NB4 (cell line): ENCODE results near the gene TAF10.

Source experiments
- DNase-seq: peaks from one replicate; pipeline ENCODE4 v3.0.0; 2010; ENCODE audit warnings: low read depth
- H3K4me3 ChIP-seq: one replicate; pipeline ENCODE4 v1.5.1; 2011; ENCODE audit warnings: mild to moderate bottlenecking, low read depth, low read length, moderate library complexity
- MAX ChIP-seq: IDR thresholded peaks from 2 replicates; pipeline ENCODE4 v1.6.1; 2011; ENCODE audit warnings: low read depth, low read length
- MYC ChIP-seq: IDR thresholded peaks from 2 replicates; pipeline ENCODE4 v1.6.1; 2011; ENCODE audit warnings: low read depth, low read length
- POLR2A ChIP-seq: IDR thresholded peaks from 2 replicates; pipeline ENCODE4 v1.6.1; 2011; ENCODE audit warnings: mild to moderate bottlenecking; ENCODE audit not compliant: insufficient read length; ENCODE audit errors: extremely low read depth
- TF ChIP-seq, protein P1 (sequence below): IDR thresholded peaks from one replicate; pipeline ENCODE4 v1.5.1; 2012; ENCODE audit warnings: low read depth, low read length

Gene TAF10

GRCh38 chr11:6653097-6653496 is 41.1 kb upstream of the TAF10 start:
- no peak overlapping the region for H3K4me3 ChIP-seq
- TF ChIP-seq MYC (no peak), POLR2A (no peak), MAX (no peak)
- TF ChIP-seq, protein P1, sequence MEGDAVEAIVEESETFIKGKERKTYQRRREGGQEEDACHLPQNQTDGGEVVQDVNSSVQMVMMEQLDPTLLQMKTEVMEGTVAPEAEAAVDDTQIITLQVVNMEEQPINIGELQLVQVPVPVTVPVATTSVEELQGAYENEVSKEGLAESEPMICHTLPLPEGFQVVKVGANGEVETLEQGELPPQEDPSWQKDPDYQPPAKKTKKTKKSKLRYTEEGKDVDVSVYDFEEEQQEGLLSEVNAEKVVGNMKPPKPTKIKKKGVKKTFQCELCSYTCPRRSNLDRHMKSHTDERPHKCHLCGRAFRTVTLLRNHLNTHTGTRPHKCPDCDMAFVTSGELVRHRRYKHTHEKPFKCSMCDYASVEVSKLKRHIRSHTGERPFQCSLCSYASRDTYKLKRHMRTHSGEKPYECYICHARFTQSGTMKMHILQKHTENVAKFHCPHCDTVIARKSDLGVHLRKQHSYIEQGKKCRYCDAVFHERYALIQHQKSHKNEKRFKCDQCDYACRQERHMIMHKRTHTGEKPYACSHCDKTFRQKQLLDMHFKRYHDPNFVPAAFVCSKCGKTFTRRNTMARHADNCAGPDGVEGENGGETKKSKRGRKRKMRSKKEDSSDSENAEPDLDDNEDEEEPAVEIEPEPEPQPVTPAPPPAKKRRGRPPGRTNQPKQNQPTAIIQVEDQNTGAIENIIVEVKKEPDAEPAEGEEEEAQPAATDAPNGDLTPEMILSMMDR = no peak
- DNase-seq = peak; percentile 30

DNA sequence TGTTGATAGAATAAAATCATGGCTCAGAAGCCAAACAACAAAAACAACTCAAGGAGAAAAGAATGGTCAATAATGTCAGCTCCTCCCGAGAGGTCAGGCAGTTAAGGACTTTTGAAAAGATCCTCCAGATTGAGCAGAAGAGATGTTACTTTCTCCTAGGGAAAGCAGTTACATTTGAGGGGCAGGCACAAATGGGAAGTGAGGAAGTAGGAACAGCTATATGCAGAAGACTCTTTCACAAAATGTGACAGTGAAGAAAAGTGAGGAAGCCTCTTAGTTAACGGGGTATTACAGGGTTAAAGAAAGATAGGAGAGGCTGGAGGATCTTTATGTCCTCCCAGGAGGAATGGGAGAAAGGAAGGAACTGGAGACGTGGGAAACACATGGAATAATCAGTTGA is 40.2 kb upstream of the TAF10 start:
- H3K4me3 ChIP-seq = no peak overlapping the region
- TF ChIP-seq MAX (no peak), POLR2A (no peak), MYC (no peak)
- TF ChIP-seq, protein P1 = no peak
- no peak for DNase-seq

GRCh38 chr11:6650980-6651379 is 39.0 kb upstream of the TAF10 start:
- H3K4me3 ChIP-seq = no peak overlapping the region
- no peak for DNase-seq
- TF ChIP-seq, protein P1 = no peak
- TF ChIP-seq POLR2A = no peak
- TF ChIP-seq MYC = no peak
- TF ChIP-seq MAX = no peak

DNA sequence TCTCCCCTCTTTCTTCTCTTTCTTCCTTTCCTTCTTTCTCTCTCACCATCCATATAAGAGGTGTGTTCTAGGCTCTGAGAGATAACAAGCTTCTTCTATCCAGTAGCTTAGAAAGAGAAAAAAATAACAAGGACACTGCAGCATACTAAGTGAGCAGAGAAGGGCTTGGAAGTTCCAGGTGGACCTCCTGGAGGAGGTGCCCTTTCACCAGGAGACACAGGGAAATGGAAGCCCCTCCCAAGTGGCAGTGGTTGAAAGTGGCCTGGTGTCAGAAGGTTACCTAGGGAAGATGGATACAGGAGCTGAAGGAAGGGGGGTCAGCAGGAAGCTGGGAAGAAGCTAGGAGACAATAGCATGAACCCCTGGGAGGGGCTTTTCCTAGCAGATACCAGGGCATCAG is 38.1 kb upstream of the TAF10 start:
- no peak for TF ChIP-seq POLR2A
- no peak for TF ChIP-seq MAX
- TF ChIP-seq, protein P1 = no peak
- TF ChIP-seq MYC = no peak
- DNase-seq = no peak
- no peak overlapping the region for H3K4me3 ChIP-seq

DNA sequence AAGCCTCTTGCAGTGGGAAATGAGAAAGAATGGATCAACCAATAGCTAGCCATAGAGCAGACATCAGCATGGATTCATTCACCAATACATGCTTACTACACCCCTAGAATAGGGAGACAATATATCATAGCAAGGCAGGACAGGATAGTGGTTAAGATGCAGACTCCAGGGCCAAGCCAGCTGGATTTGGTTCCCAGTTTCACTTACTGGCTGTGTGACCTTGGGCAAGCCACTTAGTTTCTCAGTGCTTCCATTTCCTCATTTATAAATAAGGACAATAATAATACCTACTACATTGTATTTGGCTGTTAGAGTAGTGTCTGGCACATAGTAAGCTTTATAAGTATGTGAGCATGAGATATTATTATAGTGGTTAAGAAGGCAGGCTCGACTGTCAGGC is 36.5 kb upstream of the TAF10 start:
- DNase-seq = peak; percentile 31
- TF ChIP-seq MAX (no peak), MYC (no peak), POLR2A (no peak)
- TF ChIP-seq, protein P1 = no peak
- H3K4me3 ChIP-seq = no peak overlapping the region

GRCh38 chr11:6647836-6648235 is 35.8 kb upstream of the TAF10 start:
- no peak for DNase-seq
- TF ChIP-seq, protein P1 = no peak
- no peak for TF ChIP-seq MYC
- TF ChIP-seq MAX = no peak
- TF ChIP-seq POLR2A = no peak
- H3K4me3 ChIP-seq = no peak overlapping the region
